NB4 (cell line): Measurements from ENCODE around the gene PROZ.

Experiments used
- MAX ChIP-seq: IDR thresholded peaks from 2 replicates; pipeline ENCODE4 v1.6.1; 2011; ENCODE audit warnings: low read depth, low read length
- POLR2A ChIP-seq: IDR thresholded peaks from 2 replicates; pipeline ENCODE4 v1.6.1; 2011; ENCODE audit warnings: mild to moderate bottlenecking; ENCODE audit not compliant: insufficient read length; ENCODE audit errors: extremely low read depth
- TF ChIP-seq, protein P1 (sequence below): IDR thresholded peaks from one replicate; pipeline ENCODE4 v1.5.1; 2012; ENCODE audit warnings: low read depth, low read length

GRCh38 chr13:113183450-113184129, 25.1 kb downstream of the PROZ start:
- TF ChIP-seq, protein P1, sequence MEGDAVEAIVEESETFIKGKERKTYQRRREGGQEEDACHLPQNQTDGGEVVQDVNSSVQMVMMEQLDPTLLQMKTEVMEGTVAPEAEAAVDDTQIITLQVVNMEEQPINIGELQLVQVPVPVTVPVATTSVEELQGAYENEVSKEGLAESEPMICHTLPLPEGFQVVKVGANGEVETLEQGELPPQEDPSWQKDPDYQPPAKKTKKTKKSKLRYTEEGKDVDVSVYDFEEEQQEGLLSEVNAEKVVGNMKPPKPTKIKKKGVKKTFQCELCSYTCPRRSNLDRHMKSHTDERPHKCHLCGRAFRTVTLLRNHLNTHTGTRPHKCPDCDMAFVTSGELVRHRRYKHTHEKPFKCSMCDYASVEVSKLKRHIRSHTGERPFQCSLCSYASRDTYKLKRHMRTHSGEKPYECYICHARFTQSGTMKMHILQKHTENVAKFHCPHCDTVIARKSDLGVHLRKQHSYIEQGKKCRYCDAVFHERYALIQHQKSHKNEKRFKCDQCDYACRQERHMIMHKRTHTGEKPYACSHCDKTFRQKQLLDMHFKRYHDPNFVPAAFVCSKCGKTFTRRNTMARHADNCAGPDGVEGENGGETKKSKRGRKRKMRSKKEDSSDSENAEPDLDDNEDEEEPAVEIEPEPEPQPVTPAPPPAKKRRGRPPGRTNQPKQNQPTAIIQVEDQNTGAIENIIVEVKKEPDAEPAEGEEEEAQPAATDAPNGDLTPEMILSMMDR = no peak
- TF ChIP-seq POLR2A (no peak), MAX (no peak)
